ENCODE measurements around the gene DHX29.

The DHX29 gene

GRCh38 chr5:55316289-55316688, 8.8 kb upstream of the DHX29 start:
- no peak overlapping the region for H3K4me3 ChIP-seq (ENCODE audit: low read depth, low read length)
- no peak for TF ChIP-seq CTCF (IDR thresholded peaks at IDR 0.05; ENCODE audit: borderline replicate concordance, insufficient read depth, low read depth, low read length)

GRCh38 chr5:55313870-55314617, 6.5 kb upstream of the DHX29 start:
- H3K4me3 ChIP-seq (ENCODE audit: low read depth, low read length), result no peak overlapping the region
- no peak for TF ChIP-seq CTCF (IDR thresholded peaks at IDR 0.05; ENCODE audit: borderline replicate concordance, insufficient read depth, low read depth, low read length)

- H3K4me3 ChIP-seq (ENCODE audit: low read depth, low read length), result peak overlapping the region; percentile 79
- no peak for TF ChIP-seq CTCF (IDR thresholded peaks at IDR 0.05; ENCODE audit: borderline replicate concordance, insufficient read depth, low read depth, low read length)
These were observed 851 bp upstream of the DHX29 start for GRCh38 chr5:55308254-55308836.

- peak overlapping the region; percentile 79 for H3K4me3 ChIP-seq (ENCODE audit: low read depth, low read length)
These were observed 682 bp downstream of the DHX29 start for GRCh38 chr5:55306641-55307382.

GRCh38 chr5:55305345-55305744, 2.1 kb downstream of the DHX29 start:
- H3K4me3 ChIP-seq (ENCODE audit: low read depth, low read length), result no peak overlapping the region
- TF ChIP-seq CTCF (IDR thresholded peaks at IDR 0.05; ENCODE audit: borderline replicate concordance, insufficient read depth, low read depth, low read length), result no peak

More at GRCh38 chr5:55306641-55307382, 682 bp downstream of the DHX29 start:
- TF ChIP-seq CTCF (IDR thresholded peaks at IDR 0.05; ENCODE audit: borderline replicate concordance, insufficient read depth, low read depth, low read length), result no peak

GRCh38 chr5:55304584-55304983, 2.9 kb downstream of the DHX29 start:
- no peak overlapping the region for H3K4me3 ChIP-seq (ENCODE audit: low read depth, low read length)
- no peak for TF ChIP-seq CTCF (IDR thresholded peaks at IDR 0.05; ENCODE audit: borderline replicate concordance, insufficient read depth, low read depth, low read length)
